MG63 (cell line): Measurements from ENCODE around the gene EFCC1. TPM values are rescaled to one million over a fixed set of nuclear protein-coding genes. Genes with fewer than 3 reads are reported as not detected.
"Not testable (repeated sequence)": the region's sequence is repeated elsewhere in the genome, so short reads cannot be mapped to it uniquely, and the experiment has no call there.

ENCODE experiments used
- DNase-seq: peaks from one replicate; pipeline ENCODE4 v3.0.0-alpha.2; 2020
- H3K27me3 ChIP-seq: fragments of 250-450 bp; sonication (Bioruptor Pico); 2 replicates; pipeline ENCODE4 v1.5.1; 2020; ENCODE audit warnings: mild to moderate bottlenecking, moderate library complexity
- H3K36me3 ChIP-seq: fragments of 250-450 bp; sonication (Bioruptor Pico); 2 replicates; pipeline ENCODE4 v1.5.1; 2020; ENCODE audit warnings: mild to moderate bottlenecking, moderate library complexity
- H3K4me3 ChIP-seq: fragments of 250-450 bp; sonication (Bioruptor Pico); 2 replicates; pipeline ENCODE4 v1.5.1; 2020; ENCODE audit warnings: mild to moderate bottlenecking, moderate library complexity
- H3K9me3 ChIP-seq: fragments of 250-450 bp; sonication (Bioruptor Pico); 2 replicates; pipeline ENCODE4 v1.5.1; 2020; ENCODE audit warnings: mild to moderate bottlenecking, moderate library complexity
- total RNA-seq: library from RNA; depleted of rRNA; stranded (reverse); fragments of >200 nt; shearing (Covaris generic); gene quantifications from 2 replicates; pipeline ENCODE4 v1.2.3, GENCODE V29; 2014; ENCODE audit warnings: low replicate concordance

The EFCC1 gene
- total RNA-seq, 1 experiment from 2014 or later: not detected

GRCh38 chr3:129068291-129068886, 67.3 kb downstream of the EFCC1 start:
- Histone ChIP-seq H3K36me3 (no peaks in the 10 kb centered on the region), H3K27me3 (no peaks in the 10 kb centered on the region), H3K4me3 (no peak overlapping the region), H3K9me3 (no peaks in the 10 kb centered on the region; the same call in 1 of the 2 replicates)
- no peak for DNase-seq

GRCh38 chr3:129069313-129070085, 68.4 kb downstream of the EFCC1 start:
- H3K36me3 ChIP-seq, H3K27me3 ChIP-seq, DNase-seq, H3K4me3 ChIP-seq, H3K9me3 ChIP-seq: not testable (repeated sequence)

- H3K9me3 ChIP-seq: no peaks in the 10 kb centered on the region; the same call in 1 of the 2 replicates
- H3K4me3 ChIP-seq: no peak overlapping the region
- H3K36me3 ChIP-seq: no peaks in the 10 kb centered on the region
- no peak for DNase-seq
- no peaks in the 10 kb centered on the region for H3K27me3 ChIP-seq
Measured at GRCh38 chr3:129070086-129070885, 69.2 kb downstream of the EFCC1 start.

- H3K36me3 ChIP-seq: no peaks in the 10 kb centered on the region
- no peaks in the 10 kb centered on the region for H3K9me3 ChIP-seq
- DNase-seq: no peak
- H3K4me3 ChIP-seq: no peak overlapping the region
- no peaks in the 10 kb centered on the region for H3K27me3 ChIP-seq
Measured at GRCh38 chr3:129077222-129077621, 76.1 kb downstream of the EFCC1 start.

GRCh38 chr3:129078510-129078909, 77.4 kb downstream of the EFCC1 start:
- no peaks in the 10 kb centered on the region for H3K36me3 ChIP-seq
- no peaks in the 10 kb centered on the region for H3K27me3 ChIP-seq
- H3K4me3 ChIP-seq: no peak overlapping the region
- DNase-seq: no peak
- no peaks in the 10 kb centered on the region for H3K9me3 ChIP-seq

GRCh38 chr3:129081503-129081902, 80.4 kb downstream of the EFCC1 start:
- Histone ChIP-seq H3K4me3 (no peak overlapping the region), H3K9me3 (no peaks in the 10 kb centered on the region), H3K27me3 (no peaks in the 10 kb centered on the region), H3K36me3 (no peaks in the 10 kb centered on the region)
- no peak for DNase-seq

- no peak for DNase-seq
- Histone ChIP-seq H3K9me3 (no peaks in the 10 kb centered on the region), H3K27me3 (no peaks in the 10 kb centered on the region), H3K36me3 (no peaks in the 10 kb centered on the region), H3K4me3 (no peak overlapping the region)
Measured at GRCh38 chr3:129082026-129082425, 80.9 kb downstream of the EFCC1 start.

- no peak overlapping the region for H3K4me3 ChIP-seq
- DNase-seq: no peak
- H3K9me3 ChIP-seq: no peaks in the 10 kb centered on the region
Measured at GRCh38 chr3:129084501-129084900, 83.4 kb downstream of the EFCC1 start.

GRCh38 chr3:129085165-129085715, 84.1 kb downstream of the EFCC1 start:
- H3K27me3 ChIP-seq: no peaks in the 10 kb centered on the region
- no peaks in the 10 kb centered on the region; the same call in 1 of the 2 replicates for H3K36me3 ChIP-seq
- H3K4me3 ChIP-seq: no peak overlapping the region
- DNase-seq: no peak
- H3K9me3 ChIP-seq: no peaks in the 10 kb centered on the region

More at GRCh38 chr3:129084501-129084900, 83.4 kb downstream of the EFCC1 start:
- Histone ChIP-seq H3K36me3 (no peaks in the 10 kb centered on the region; the same call in 1 of the 2 replicates), H3K27me3 (no peaks in the 10 kb centered on the region)

GRCh38 chr3:129085818-129086217, 84.7 kb downstream of the EFCC1 start:
- Histone ChIP-seq H3K4me3 (no peak overlapping the region), H3K27me3 (no peaks in the 10 kb centered on the region), H3K9me3 (no peaks in the 10 kb centered on the region), H3K36me3 (no peaks in the 10 kb centered on the region; the same call in 1 of the 2 replicates)
- no peak for DNase-seq

GRCh38 chr3:129087138-129087702, 86.1 kb downstream of the EFCC1 start:
- Histone ChIP-seq H3K27me3 (no peaks in the 10 kb centered on the region), H3K9me3 (no peaks in the 10 kb centered on the region), H3K4me3 (no peak overlapping the region), H3K36me3 (peaks cover 6% of the 10 kb centered on the region)
- DNase-seq: peak; percentile 24

GRCh38 chr3:129087904-129088303, 86.8 kb downstream of the EFCC1 start:
- H3K4me3 ChIP-seq, H3K9me3 ChIP-seq, H3K36me3 ChIP-seq, H3K27me3 ChIP-seq: not testable (repeated sequence)
- DNase-seq: peak; percentile 42

GRCh38 chr3:129088312-129088711, 87.2 kb downstream of the EFCC1 start:
- H3K36me3 ChIP-seq, H3K27me3 ChIP-seq, H3K9me3 ChIP-seq, H3K4me3 ChIP-seq, DNase-seq: not testable (repeated sequence)
